Epithelial cell of proximal tubule (primary cell): ENCODE results near the gene IGF1R. TPM values are rescaled to one million over a fixed set of nuclear protein-coding genes. Genes with fewer than 3 reads are reported as not detected.

ENCODE experiments used
- DNase-seq: peaks from one replicate; pipeline ENCODE4 v3.0.0-alpha.2; 2011; ENCODE audit warnings: low read depth
- H3K4me3 ChIP-seq: 2 replicates; pipeline ENCODE4 v1.5.1; 2011; ENCODE audit warnings: low read depth, mild to moderate bottlenecking, low read length
- total RNA-seq: library from RNA; depleted of rRNA; stranded (reverse); fragments of >200 nt; gene quantifications from 2 replicates; pipeline ENCODE4 v1.2.3, GENCODE V29; 2015
- TF ChIP-seq, protein P1 (sequence below): conservative IDR thresholded peaks from 2 replicates; pipeline ENCODE4 v1.5.1; 2012; ENCODE audit warnings: low read depth, mild to moderate bottlenecking, low read length

IGF1R gene
- total RNA-seq, 1 donor from 2014 or later, result 14.5 TPM

DNA sequence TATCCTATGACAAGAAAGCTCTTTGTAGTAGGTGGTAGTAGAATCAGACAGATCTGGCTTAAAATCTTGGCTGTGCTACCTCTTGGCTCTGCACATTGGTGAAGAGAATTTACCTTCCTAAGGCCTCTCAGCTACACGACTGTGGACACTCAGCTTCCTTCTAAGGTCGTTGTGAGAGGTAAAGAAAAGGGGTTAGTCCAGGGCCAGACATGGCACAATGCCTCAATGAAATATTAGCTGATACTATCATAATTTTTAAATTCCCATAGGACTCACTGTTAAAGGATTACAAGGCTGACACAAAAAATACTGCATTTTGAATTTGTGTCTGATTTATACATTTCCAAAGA is 80.4 kb downstream of the IGF1R start:
- no peak overlapping the region for H3K4me3 ChIP-seq
- DNase-seq, result no peak
- TF ChIP-seq, protein P1, sequence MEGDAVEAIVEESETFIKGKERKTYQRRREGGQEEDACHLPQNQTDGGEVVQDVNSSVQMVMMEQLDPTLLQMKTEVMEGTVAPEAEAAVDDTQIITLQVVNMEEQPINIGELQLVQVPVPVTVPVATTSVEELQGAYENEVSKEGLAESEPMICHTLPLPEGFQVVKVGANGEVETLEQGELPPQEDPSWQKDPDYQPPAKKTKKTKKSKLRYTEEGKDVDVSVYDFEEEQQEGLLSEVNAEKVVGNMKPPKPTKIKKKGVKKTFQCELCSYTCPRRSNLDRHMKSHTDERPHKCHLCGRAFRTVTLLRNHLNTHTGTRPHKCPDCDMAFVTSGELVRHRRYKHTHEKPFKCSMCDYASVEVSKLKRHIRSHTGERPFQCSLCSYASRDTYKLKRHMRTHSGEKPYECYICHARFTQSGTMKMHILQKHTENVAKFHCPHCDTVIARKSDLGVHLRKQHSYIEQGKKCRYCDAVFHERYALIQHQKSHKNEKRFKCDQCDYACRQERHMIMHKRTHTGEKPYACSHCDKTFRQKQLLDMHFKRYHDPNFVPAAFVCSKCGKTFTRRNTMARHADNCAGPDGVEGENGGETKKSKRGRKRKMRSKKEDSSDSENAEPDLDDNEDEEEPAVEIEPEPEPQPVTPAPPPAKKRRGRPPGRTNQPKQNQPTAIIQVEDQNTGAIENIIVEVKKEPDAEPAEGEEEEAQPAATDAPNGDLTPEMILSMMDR, result no peak

- TF ChIP-seq, protein P1, result no peak
- no peak overlapping the region for H3K4me3 ChIP-seq
- no peak for DNase-seq
Measured at GRCh38 chr15:98729446-98730042, 81.2 kb downstream of the IGF1R start.

GRCh38 chr15:98730860-98731711 is 82.7 kb downstream of the IGF1R start:
- no peak for DNase-seq
- H3K4me3 ChIP-seq, result no peak overlapping the region
- TF ChIP-seq, protein P1, result no peak

DNA sequence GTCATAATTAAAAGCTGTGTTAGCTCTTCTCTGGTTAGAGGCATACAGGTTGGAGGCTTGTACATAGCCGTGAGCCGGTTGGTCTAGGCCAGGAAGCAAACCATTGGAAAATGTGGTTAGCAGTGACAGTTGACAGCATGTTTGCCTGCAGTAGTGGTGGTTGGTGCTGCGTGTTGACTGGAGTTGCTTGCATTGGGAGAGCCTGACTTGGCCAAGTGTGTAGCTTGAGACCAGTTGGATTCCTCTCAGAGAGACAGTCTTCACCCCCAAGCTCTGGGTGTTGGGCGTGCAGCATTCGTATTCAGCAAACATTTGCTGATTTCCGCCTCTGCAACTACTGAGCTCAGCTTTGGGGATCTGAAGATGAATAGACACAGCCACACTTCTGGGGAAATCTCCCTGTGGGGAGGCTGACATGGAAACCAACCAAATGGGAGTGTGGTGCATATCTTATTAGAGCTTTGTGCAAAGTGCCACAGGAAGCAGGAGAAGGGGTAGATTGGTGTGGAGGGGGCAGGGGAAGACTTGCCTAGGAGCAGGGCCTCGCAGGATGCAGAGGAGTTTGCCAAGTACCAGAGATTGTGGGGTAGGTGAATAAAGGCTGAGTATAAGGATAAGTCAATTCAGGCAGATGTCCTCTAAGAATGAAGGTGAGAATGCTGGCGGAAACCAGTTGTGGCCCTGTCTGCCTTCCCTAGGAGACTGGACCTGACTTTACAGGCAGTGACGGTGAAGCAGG is 83.5 kb downstream of the IGF1R start:
- H3K4me3 ChIP-seq, result no peak overlapping the region
- DNase-seq, result no peak
- TF ChIP-seq, protein P1, result no peak

DNA sequence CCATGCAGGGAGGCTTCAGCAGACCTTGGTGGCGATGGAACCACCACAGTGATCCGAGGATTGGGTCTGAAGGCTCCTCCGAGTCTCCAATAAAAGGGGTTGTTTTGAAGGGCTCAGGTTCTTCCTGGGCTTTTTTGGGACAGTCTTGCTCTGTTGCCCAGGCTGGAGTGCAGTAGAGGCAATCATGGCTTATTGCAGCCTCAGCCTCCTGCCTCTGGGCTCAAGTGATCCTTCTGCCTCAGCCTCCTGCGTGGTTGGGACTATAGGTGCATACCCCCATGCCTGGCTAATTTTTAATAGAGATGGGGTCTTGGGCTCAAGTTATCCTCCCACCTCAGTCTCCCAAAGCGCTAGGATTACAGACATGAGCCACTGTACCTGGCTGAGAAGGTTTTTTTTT is 84.8 kb downstream of the IGF1R start:
- no peak overlapping the region for H3K4me3 ChIP-seq
- TF ChIP-seq, protein P1, result no peak
- DNase-seq, result no peak

DNA sequence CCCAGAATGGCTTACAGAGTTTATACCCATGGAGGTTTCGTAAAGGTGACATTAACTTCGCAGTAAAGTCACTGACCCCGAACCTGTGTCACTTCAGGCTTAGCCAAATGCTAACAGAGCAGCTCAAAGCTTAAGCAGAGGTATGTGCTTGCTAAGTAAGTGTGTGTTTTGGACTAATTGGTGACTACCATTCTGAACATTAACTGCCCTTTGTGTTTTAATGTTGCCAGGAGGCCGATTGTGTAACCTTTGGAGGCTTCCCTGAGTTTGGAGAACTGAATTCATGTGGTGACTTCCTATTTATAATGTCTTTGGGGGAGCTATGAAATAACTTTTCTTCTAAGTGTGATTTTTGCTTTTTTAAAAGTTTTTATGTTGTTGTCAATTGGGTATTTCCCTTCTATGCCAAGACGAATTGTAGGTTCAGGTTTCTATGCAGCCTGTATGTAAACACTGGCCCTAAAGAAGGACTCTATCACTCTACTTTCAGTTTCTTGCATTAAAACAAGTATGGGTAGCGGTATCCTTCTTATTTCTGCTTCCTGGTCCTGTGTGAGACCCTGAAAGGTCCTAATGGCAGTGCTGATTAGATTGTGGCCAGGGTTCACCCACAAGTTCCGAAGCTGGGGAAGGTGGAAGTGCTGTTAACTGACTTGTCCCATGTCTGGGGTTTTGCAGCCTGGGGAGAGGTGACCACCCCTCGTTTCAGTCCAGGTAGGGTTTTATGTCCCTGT is 86.3 kb downstream of the IGF1R start:
- peak; percentile 89 for DNase-seq
- TF ChIP-seq, protein P1, result no peak
- peak overlapping the region; percentile 33 for H3K4me3 ChIP-seq
